Caco-2 (cell line): ENCODE measurements around the gene RHBG. TPM values are rescaled to one million over a fixed set of nuclear protein-coding genes. Genes with fewer than 3 reads are reported as not detected.
"Not testable (repeated sequence)": the region's sequence is repeated elsewhere in the genome, so short reads cannot be mapped to it uniquely, and the experiment has no call there.

ENCODE experiments used
- BruUV-seq: library from RNA; stranded (reverse); fragments of 400-500 nt; replicated peaks from 2 replicates; lab custom pipeline; 2021; lab: Mats Ljungman, UMichigan
- CTCF ChIA-PET: fragments of 300-600 bp; sonication (Branson Sonifier 250); formaldehyde crosslinking; loops from one replicate; lab custom pipeline; 2022; ENCODE audit warnings: antibody characterized with exemption; lab: Charles Lee
- POLR2A ChIA-PET: fragments of 300-600 bp; sonication (Branson Sonifier 250); formaldehyde crosslinking; loops from one replicate; lab custom pipeline; 2022; ENCODE audit warnings: antibody characterized with exemption; lab: Charles Lee
- DNase-seq, 2 experiments: peaks; one replicate each; pipeline versions ENCODE4 v3.0.0 to v3.0.0-alpha.2; 2020 to 2022
- H3K27me3 ChIP-seq: replicated peaks from 2 replicates; pipeline ENCODE4 v1.6.0; 2011; ENCODE audit warnings: low read length; ENCODE audit not compliant: control insufficient read depth, insufficient read depth
- H3K36me3 ChIP-seq: 2 replicates; pipeline ENCODE4 v1.5.1; 2011; ENCODE audit warnings: low read length; ENCODE audit not compliant: control insufficient read depth, insufficient read depth
- H3K4me1 ChIP-seq: fragments of 250-450 bp; sonication (Bioruptor Pico); 2 replicates; pipeline ENCODE4 v1.5.1; 2020; ENCODE audit warnings: mild to moderate bottlenecking
- H3K4me3 ChIP-seq: 2 replicates; pipeline ENCODE4 v1.5.1; 2011; ENCODE audit warnings: low read depth, mild to moderate bottlenecking, control low read depth, low read length
- H3K9me3 ChIP-seq: fragments of 250-450 bp; sonication (Bioruptor Pico); 2 replicates; pipeline ENCODE4 v1.5.1; 2020; ENCODE audit warnings: mild to moderate bottlenecking, moderate library complexity
- H3K27ac Mint-ChIP-seq: one replicate; pipeline ENCODE4 v1.8.0; 2022; ENCODE audit warnings: mixed read lengths; ENCODE audit not compliant: unreplicated experiment
- H3K27me3 Mint-ChIP-seq: one replicate; pipeline ENCODE4 v1.8.0; 2022; ENCODE audit warnings: mixed read lengths; ENCODE audit not compliant: insufficient read depth, unreplicated experiment
- H3K36me3 Mint-ChIP-seq: one replicate; pipeline ENCODE4 v1.8.0; 2022; ENCODE audit warnings: mild to moderate bottlenecking, mixed read lengths; ENCODE audit not compliant: insufficient read depth, unreplicated experiment
- H3K4me1 Mint-ChIP-seq: one replicate; pipeline ENCODE4 v1.8.0; 2022; ENCODE audit warnings: low read depth, mixed read lengths; ENCODE audit not compliant: unreplicated experiment
- H3K4me3 Mint-ChIP-seq: one replicate; pipeline ENCODE4 v1.8.0; 2022; ENCODE audit warnings: mild to moderate bottlenecking, moderate library complexity, mixed read lengths; ENCODE audit not compliant: unreplicated experiment
- H3K9me3 Mint-ChIP-seq: one replicate; pipeline ENCODE4 v1.8.0; 2022; ENCODE audit warnings: mixed read lengths; ENCODE audit not compliant: unreplicated experiment
- intact Hi-C: fragments of 100-400 bp; cut with micrococcal nuclease; formaldehyde crosslinking; loops from one replicate; pipeline ENCODE4 v1.10.0; 2022; ENCODE audit not compliant: unreplicated experiment
- total RNA-seq: library from RNA; stranded (reverse); gene quantifications from 2 replicates; pipeline ENCODE4 v1.2.3, GENCODE V29; 2022
- TF ChIP-seq, protein P1 (sequence below), 2 experiments: fragments of 200-600 bp in 1 of 2; IDR thresholded peaks; 1 replicate in 1 of 2; 2 replicates in 1 of 2; pipeline versions ENCODE4 v1.5.1 to v1.8.0; 2011 to 2022; ENCODE audit warnings: antibody characterized with exemption in 1 of 2, control low read depth in 1 of 2, inconsistent platforms in 1 of 2, low read depth in 1 of 2, low read length in 1 of 2, mild to moderate bottlenecking in 1 of 2, moderate library complexity in 1 of 2; ENCODE audit not compliant: insufficient read depth in 1 of 2, severe bottlenecking in 1 of 2, unreplicated experiment in 1 of 2

RHBG gene
- total RNA-seq, 1 experiment from 2014 or later, result 6.5 TPM

DNA sequence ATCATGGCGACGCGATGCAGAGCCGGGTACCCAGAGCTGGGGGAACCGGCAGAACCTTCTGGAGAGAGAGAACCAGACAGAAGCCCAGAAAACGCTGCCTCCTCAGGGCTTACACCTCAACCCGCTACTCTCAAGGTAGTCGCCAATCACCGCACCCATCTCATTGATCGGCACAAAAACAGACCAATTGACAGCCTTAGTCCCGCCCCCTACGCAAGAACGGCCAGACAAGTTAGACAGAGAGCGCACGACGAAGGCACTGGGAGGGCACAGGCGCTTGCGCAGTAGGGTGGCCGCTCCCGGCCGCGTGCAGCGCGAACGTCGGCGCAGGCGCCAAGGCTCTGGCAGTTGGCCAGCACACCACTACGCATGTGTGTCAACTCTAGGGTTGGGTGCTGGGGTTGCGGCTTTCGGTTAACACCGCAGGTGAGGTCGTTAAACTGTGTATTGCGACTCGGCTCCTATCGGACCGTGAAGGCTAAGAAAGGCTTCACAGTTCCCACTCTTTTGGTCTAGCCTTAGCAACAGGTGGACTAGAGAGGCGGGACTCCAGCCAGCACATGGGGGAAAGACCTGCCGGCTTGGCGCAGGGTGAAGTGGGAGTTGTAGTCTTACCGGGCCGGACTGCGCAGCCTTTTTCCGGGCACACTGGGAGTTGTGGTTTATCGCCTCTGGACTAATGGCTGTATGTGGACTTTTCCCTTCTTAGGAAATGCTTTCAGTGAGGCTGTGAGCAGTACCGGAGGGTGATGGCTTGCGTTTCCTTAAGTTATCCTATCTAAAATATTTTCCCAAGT is 30.6 kb upstream of the RHBG start, which contains the start of the genes CCT3 and TSACC:
TSS of gene CCT3 (minus strand) at position 113 of the 797 bp plus-strand sequence. CDS start at position 5, 108 bp downstream.
TSS of gene TSACC (plus strand) at position 347 of the 797 bp plus-strand sequence. CDS start 1,232 bp downstream, outside the sequence.
- TF ChIP-seq, protein P1, sequence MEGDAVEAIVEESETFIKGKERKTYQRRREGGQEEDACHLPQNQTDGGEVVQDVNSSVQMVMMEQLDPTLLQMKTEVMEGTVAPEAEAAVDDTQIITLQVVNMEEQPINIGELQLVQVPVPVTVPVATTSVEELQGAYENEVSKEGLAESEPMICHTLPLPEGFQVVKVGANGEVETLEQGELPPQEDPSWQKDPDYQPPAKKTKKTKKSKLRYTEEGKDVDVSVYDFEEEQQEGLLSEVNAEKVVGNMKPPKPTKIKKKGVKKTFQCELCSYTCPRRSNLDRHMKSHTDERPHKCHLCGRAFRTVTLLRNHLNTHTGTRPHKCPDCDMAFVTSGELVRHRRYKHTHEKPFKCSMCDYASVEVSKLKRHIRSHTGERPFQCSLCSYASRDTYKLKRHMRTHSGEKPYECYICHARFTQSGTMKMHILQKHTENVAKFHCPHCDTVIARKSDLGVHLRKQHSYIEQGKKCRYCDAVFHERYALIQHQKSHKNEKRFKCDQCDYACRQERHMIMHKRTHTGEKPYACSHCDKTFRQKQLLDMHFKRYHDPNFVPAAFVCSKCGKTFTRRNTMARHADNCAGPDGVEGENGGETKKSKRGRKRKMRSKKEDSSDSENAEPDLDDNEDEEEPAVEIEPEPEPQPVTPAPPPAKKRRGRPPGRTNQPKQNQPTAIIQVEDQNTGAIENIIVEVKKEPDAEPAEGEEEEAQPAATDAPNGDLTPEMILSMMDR (IDR thresholded peaks at IDR 0.05; ENCODE audit: insufficient read depth in 1 of 2, low read depth in 1 of 2, low read length in 1 of 2, severe bottlenecking in 1 of 2, unreplicated experiment in 1 of 2), result no peak
- DNase-seq, result peak; percentile 99 to 100
- no peaks in the 10 kb centered on the region for H3K4me1 ChIP-seq
- CTCF ChIA-PET, result interaction anchor here (0.6 to 1.8 kb wide), 4 partner anchors 107 to 1475 kb away, joined by 3 to 7 read pairs (median 3); no protein-coding TSS in a partner anchor
- H3K27me3 ChIP-seq, result no peaks in the 10 kb centered on the region
- Mint-ChIP-seq H3K9me3 (no peaks in the 10 kb centered on the region), H3K27ac (peak within 1 kb of the TSS; percentile 75), H3K36me3 (peaks cover 55% of the 10 kb centered on the region), H3K27me3 (no peaks in the 10 kb centered on the region), H3K4me3 (peak within 1 kb of the TSS; percentile 97), H3K4me1 (no peaks in the 10 kb centered on the region)
- no TSS peak for BruUV-seq
- H3K4me3 ChIP-seq, result peak within 1 kb of the TSS; percentile 90
- POLR2A ChIA-PET, result interaction anchor here (0.5 to 1.0 kb wide), 3 partner anchors 56 to 214 kb away, joined by 3 to 6 read pairs (median 3); partner anchors contain the start of gene SMG5
- peaks cover 2% of the 10 kb centered on the region; the same call in 1 of the 2 replicates for H3K36me3 ChIP-seq
- intact Hi-C loops, result loop anchor here (1.0 kb wide), 2 partner anchors 19 to 56 kb away; partner anchors contain the start of gene SMG5
- no peaks in the 10 kb centered on the region for H3K9me3 ChIP-seq

DNA sequence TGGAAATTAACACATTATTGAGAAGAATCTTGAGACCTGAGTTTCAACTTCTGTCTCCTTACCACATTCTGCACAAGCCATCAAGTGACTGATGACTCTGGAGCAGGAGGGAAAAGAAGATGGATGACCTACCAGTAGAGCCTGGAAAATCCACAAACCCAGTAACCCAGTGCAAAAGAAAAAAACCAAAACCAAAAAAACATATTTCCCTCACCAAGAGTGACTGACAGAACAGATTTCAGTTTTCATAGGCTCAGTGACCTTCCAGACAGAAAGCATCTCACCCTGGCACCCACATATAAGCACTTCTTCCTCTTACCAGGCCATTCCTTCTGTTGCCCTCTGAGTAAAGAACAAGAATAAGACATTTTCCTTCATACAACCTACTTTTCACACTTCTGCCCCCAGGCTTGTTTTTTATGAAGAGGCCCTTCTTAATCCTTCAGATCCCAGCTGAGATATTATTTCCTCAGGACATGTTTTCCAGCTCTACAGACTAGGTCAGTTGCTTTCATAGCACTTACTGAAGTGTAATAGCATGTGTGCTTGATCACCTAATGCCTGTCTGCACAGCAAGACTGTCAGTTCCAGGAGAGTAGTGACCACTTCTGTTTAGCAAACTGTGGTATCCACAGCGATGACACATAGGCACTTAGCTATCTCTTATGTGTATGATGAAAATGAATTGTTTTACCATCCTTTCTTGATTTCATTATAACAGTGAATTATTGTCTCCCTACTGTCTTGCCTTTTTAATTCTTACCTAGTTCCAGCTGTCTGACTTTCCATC is 26.6 kb upstream of the RHBG start:
- no peak for DNase-seq
- no TSS peak for BruUV-seq
- Histone ChIP-seq H3K4me1 (peaks cover 9% of the 10 kb centered on the region; the same call in 1 of the 2 replicates), H3K36me3 (no peaks in the 10 kb centered on the region), H3K27me3 (no peaks in the 10 kb centered on the region), H3K9me3 (no peaks in the 10 kb centered on the region), H3K4me3 (no peak overlapping the region)
- no peak overlapping the region for H3K27ac Mint-ChIP-seq
- ChIA-PET CTCF (no interaction called here), POLR2A (no interaction called here)
- no peaks in the 10 kb centered on the region for H3K27me3 Mint-ChIP-seq
- intact Hi-C loops, result no loop called here
- peaks cover 16% of the 10 kb centered on the region for H3K36me3 Mint-ChIP-seq
- TF ChIP-seq, protein P1 (IDR thresholded peaks at IDR 0.05; ENCODE audit: insufficient read depth in 1 of 2, low read depth in 1 of 2, low read length in 1 of 2, severe bottlenecking in 1 of 2, unreplicated experiment in 1 of 2), result no peak
- no peak overlapping the region for H3K4me3 Mint-ChIP-seq
- peaks cover 8% of the 10 kb centered on the region for H3K4me1 Mint-ChIP-seq
- no peaks in the 10 kb centered on the region for H3K9me3 Mint-ChIP-seq

DNA sequence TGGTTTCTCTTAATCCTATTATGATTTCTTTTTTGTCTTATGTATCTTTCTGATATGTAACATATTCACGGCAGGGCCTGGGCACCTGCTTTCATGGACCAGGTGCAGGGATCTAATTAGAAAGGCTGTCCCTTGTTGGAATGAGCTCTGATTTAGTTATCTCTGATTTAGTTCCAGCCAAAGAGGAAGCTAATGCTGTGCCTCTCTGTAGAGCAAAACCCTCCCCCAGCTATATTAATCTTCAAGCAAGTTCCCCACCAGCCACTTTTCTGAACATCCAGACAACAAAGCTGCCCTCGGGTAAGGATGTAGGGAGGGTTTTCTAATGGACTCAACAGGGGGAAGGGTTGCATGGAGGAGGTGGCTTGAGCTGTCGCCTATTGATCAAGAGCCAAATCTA is 24.6 kb upstream of the RHBG start:
- Histone ChIP-seq H3K27me3 (no peaks in the 10 kb centered on the region), H3K36me3 (no peaks in the 10 kb centered on the region), H3K4me3 (no peak overlapping the region), H3K9me3 (no peaks in the 10 kb centered on the region), H3K4me1 (peaks cover 9% of the 10 kb centered on the region; the same call in 1 of the 2 replicates)
- H3K27me3 Mint-ChIP-seq, result no peaks in the 10 kb centered on the region
- H3K36me3 Mint-ChIP-seq, result no peaks in the 10 kb centered on the region
- TF ChIP-seq, protein P1 (IDR thresholded peaks at IDR 0.05; ENCODE audit: insufficient read depth in 1 of 2, low read depth in 1 of 2, low read length in 1 of 2, severe bottlenecking in 1 of 2, unreplicated experiment in 1 of 2), result no peak
- intact Hi-C loops, result no loop called here
- CTCF ChIA-PET, result interaction anchor here (0.6 kb wide), 1 partner anchor 485 kb away, joined by 4 read pairs; no protein-coding TSS in a partner anchor
- BruUV-seq, result no TSS peak
- no peak overlapping the region for H3K4me3 Mint-ChIP-seq
- H3K4me1 Mint-ChIP-seq, result peaks cover 8% of the 10 kb centered on the region
- no peak overlapping the region for H3K27ac Mint-ChIP-seq
- no peaks in the 10 kb centered on the region for H3K9me3 Mint-ChIP-seq
- POLR2A ChIA-PET, result no interaction called here
- DNase-seq, result no peak

DNA sequence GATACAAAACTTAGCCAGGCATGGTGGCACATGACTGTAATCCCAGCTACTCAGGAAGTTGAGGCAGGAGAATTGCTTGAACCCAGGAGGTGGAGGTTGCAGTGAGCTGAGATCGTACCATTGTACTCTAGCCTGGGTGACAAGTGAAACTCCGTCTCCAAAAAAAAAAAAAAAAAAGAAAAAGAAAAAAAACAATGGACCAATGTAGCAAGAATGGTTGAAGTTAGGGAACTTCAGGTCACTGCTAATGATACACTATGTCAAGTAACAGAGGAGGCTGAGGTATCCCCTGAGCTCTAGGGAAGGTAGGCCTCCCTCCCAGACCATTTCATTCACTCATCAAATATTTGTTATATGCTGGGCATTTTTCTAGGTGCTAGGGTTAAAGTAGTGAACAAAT is 23.0 kb upstream of the RHBG start:
- H3K36me3 Mint-ChIP-seq, H3K4me3 Mint-ChIP-seq: not testable (repeated sequence)
- CTCF ChIA-PET, result interaction anchor here (0.7 kb wide), 1 partner anchor 123 kb away, joined by 6 read pairs; no protein-coding TSS in a partner anchor

More for the DNA sequence above, 23.0 kb upstream of the RHBG start:
- H3K4me1 Mint-ChIP-seq, H3K27me3 ChIP-seq, H3K9me3 ChIP-seq, intact Hi-C loops, DNase-seq, H3K4me3 ChIP-seq, H3K27me3 Mint-ChIP-seq, H3K9me3 Mint-ChIP-seq, POLR2A ChIA-PET, H3K27ac Mint-ChIP-seq, H3K36me3 ChIP-seq, H3K4me1 ChIP-seq, BruUV-seq: not testable (repeated sequence)
